GM23338 (cell line): ENCODE measurements around the gene CNNM3. TPM values are rescaled to one million over a fixed set of nuclear protein-coding genes. Genes with fewer than 3 reads are reported as not detected.

Source experiments
- ATAC-seq: fragments of 200-7000 bp; cut with Tn5 transposase; 3 replicates; pipeline ENCODE4 v1.9.1; 2020
- DNase-seq: peaks from one replicate; pipeline ENCODE4 v3.0.0-alpha.2; 2015; ENCODE audit warnings: low spot score
- H2AFZ ChIP-seq: fragments of 200-600 bp; sonication (generic); 2 replicates; pipeline ENCODE4 v1.8.0; 2016; ENCODE audit warnings: antibody characterized with exemption, mild to moderate bottlenecking, moderate library complexity
- H3F3A ChIP-seq: fragments of 200-600 bp; sonication (generic); replicated peaks from 2 replicates; pipeline ENCODE4 v1.8.0; 2017; ENCODE audit warnings: antibody characterized with exemption, mixed run types, low read depth
- H3K27ac ChIP-seq: fragments of 200-600 bp; sonication (generic); 2 replicates; pipeline ENCODE4 v1.6.1; 2016; ENCODE audit warnings: low read depth
- H3K27me3 ChIP-seq: fragments of 200-600 bp; sonication (generic); 2 replicates; pipeline ENCODE4 v1.8.0; 2016; ENCODE audit warnings: mild to moderate bottlenecking, mixed run types, moderate library complexity; ENCODE audit not compliant: insufficient read depth
- H3K36me3 ChIP-seq: fragments of 200-600 bp; sonication (generic); 2 replicates; pipeline ENCODE4 v1.8.0; 2016; ENCODE audit warnings: mild to moderate bottlenecking; ENCODE audit not compliant: insufficient read depth
- H3K4me1 ChIP-seq: fragments of 200-600 bp; sonication (generic); 2 replicates; pipeline ENCODE4 v1.8.0; 2016; ENCODE audit warnings: mild to moderate bottlenecking, moderate library complexity; ENCODE audit not compliant: insufficient read depth
- H3K4me2 ChIP-seq: fragments of 200-600 bp; sonication (generic); 2 replicates; pipeline ENCODE4 v1.7.1; 2017; ENCODE audit warnings: mixed run types
- H3K4me3 ChIP-seq: fragments of 200-600 bp; sonication (generic); 2 replicates; pipeline ENCODE4 v1.6.1; 2016; ENCODE audit warnings: mixed run types
- H3K79me2 ChIP-seq: fragments of 200-600 bp; sonication (generic); replicated peaks from 2 replicates; pipeline ENCODE4 v1.8.0; 2017; ENCODE audit warnings: mild to moderate bottlenecking; ENCODE audit not compliant: insufficient read depth
- H3K9me2 ChIP-seq: fragments of 200-600 bp; sonication (generic); 2 replicates; pipeline ENCODE4 v1.8.0; 2017; ENCODE audit not compliant: insufficient read depth
- H4K20me1 ChIP-seq: fragments of 200-600 bp; sonication (generic); replicated peaks from 2 replicates; pipeline ENCODE4 v1.8.0; 2017; ENCODE audit warnings: mild to moderate bottlenecking; ENCODE audit not compliant: insufficient read depth
- H3K27ac Mint-ChIP-seq: 2 replicates; pipeline ENCODE4 v1.8.0; 2020; ENCODE audit warnings: inconsistent platforms, mild to moderate bottlenecking, moderate library complexity, mixed read lengths
- H3K27me3 Mint-ChIP-seq: 3 replicates; pipeline ENCODE4 v1.8.0; 2022; ENCODE audit warnings: low read depth, mild to moderate bottlenecking, moderate library complexity, mixed read lengths, inconsistent platforms; ENCODE audit not compliant: insufficient read depth, poor library complexity
- H3K36me3 Mint-ChIP-seq: 3 replicates; pipeline ENCODE4 v1.8.0; 2021; ENCODE audit warnings: low read depth, mild to moderate bottlenecking, inconsistent platforms, moderate library complexity, mixed read lengths
- H3K4me1 Mint-ChIP-seq: 3 replicates; pipeline ENCODE4 v1.8.0; 2020; ENCODE audit warnings: mild to moderate bottlenecking, inconsistent platforms, mixed read lengths
- H3K4me3 Mint-ChIP-seq: 3 replicates; pipeline ENCODE4 v1.8.0; 2021; ENCODE audit warnings: moderate library complexity, mild to moderate bottlenecking, inconsistent platforms, mixed read lengths
- H3K9me3 Mint-ChIP-seq: 3 replicates; pipeline ENCODE4 v1.8.0; 2020; ENCODE audit warnings: moderate library complexity, mild to moderate bottlenecking, inconsistent platforms, mixed read lengths
- CREB1 ChIP-seq: fragments of 250-450 bp; sonication (Bioruptor Pico); IDR thresholded peaks from 2 replicates; pipeline ENCODE4 v1.5.0; 2020; ENCODE audit warnings: low read depth, mild to moderate bottlenecking, moderate library complexity
- EZH2 ChIP-seq: fragments of 200-600 bp; sonication (generic); IDR thresholded peaks from one replicate; pipeline ENCODE4 v1.8.0; 2017; ENCODE audit warnings: antibody characterized with exemption, mild to moderate bottlenecking, low read depth; ENCODE audit not compliant: unreplicated experiment
- POLR2AphosphoS5 ChIP-seq: IDR thresholded peaks from 2 replicates; pipeline ENCODE4 v1.6.1; 2016; ENCODE audit warnings: antibody characterized with exemption, low read depth
- REST ChIP-seq: IDR thresholded peaks from one replicate; pipeline ENCODE4 v1.6.1; 2018; ENCODE audit warnings: antibody characterized with exemption; ENCODE audit not compliant: unreplicated experiment
- STAT1 ChIP-seq: IDR thresholded peaks from one replicate; pipeline ENCODE4 v1.6.1; 2016; ENCODE audit warnings: antibody characterized with exemption; ENCODE audit not compliant: unreplicated experiment
- ZNF114 ChIP-seq: fragments of 250-450 bp; sonication (Bioruptor Pico); IDR thresholded peaks from 2 replicates; pipeline ENCODE4 v1.5.0; 2020; ENCODE audit warnings: mild to moderate bottlenecking, moderate library complexity
- ZNF462 ChIP-seq: fragments of 250-450 bp; sonication (Bioruptor Pico); IDR thresholded peaks from 2 replicates; pipeline ENCODE4 v1.5.0; 2020; ENCODE audit warnings: mild to moderate bottlenecking, moderate library complexity
- polyA plus RNA-seq: library from polyadenylated mRNA; unstranded; fragments of >200 nt; fragmentation: Nextera tagmentation; extraction: Ambion mirVana; gene quantifications from 2 replicates; pipeline ENCODE4 v1.2.1, GENCODE V29; 2016
- total RNA-seq: library from RNA; depleted of rRNA; stranded (reverse); fragments of >200 nt; shearing (Covaris generic); gene quantifications from 2 replicates; pipeline ENCODE4 v1.2.3, GENCODE V29; 2014

Gene CNNM3
- total and polyA plus RNA-seq, 2 experiments from 2014 or later = 5.3 to 25.7 TPM

- H3K27me3 ChIP-seq = no peaks in the 10 kb centered on the region
- peaks cover 42% of the 10 kb centered on the region for H3K4me1 ChIP-seq
- no peak overlapping the region for H3K27ac ChIP-seq
- ATAC-seq = no peak
- H3K27ac Mint-ChIP-seq = no peak overlapping the region
- H3K4me1 Mint-ChIP-seq = peaks cover 56% of the 10 kb centered on the region
- no peaks in the 10 kb centered on the region for H4K20me1 ChIP-seq
- peaks cover 11% of the 10 kb centered on the region; the same call in 1 of the 2 replicates for H3F3A ChIP-seq
- no peaks in the 10 kb centered on the region for H3K36me3 ChIP-seq
- TF ChIP-seq EZH2 (no peak), CREB1 (no peak), REST (no peak), STAT1 (no peak), ZNF114 (CRISPR knock-in tag) (no peak)
- no peaks in the 10 kb centered on the region for H3K9me2 ChIP-seq
- H3K4me3 ChIP-seq = no peak overlapping the region
- H2AFZ ChIP-seq = peak overlapping the region; percentile 14; the same call in 1 of the 2 replicates
- H3K9me3 Mint-ChIP-seq = no peaks in the 10 kb centered on the region; the same call in 2 of the 3 replicates
- no peak for DNase-seq
- peaks cover 42% of the 10 kb centered on the region for H3K27me3 Mint-ChIP-seq
- no peak overlapping the region; the same call in 2 of the 3 replicates for H3K4me3 Mint-ChIP-seq
- H3K4me2 ChIP-seq = no peak overlapping the region
- H3K79me2 ChIP-seq = no peaks in the 10 kb centered on the region
- H3K36me3 Mint-ChIP-seq = no peaks in the 10 kb centered on the region
Observed at GRCh38 chr2:96879545-96880040, 63.5 kb downstream of the CNNM3 start.

- no peaks in the 10 kb centered on the region for H4K20me1 ChIP-seq
- H3K4me3 ChIP-seq = peak overlapping the region; percentile 26
- H3K36me3 ChIP-seq = no peaks in the 10 kb centered on the region
- ATAC-seq (no peak), DNase-seq (no peak)
- peak overlapping the region; percentile 65; the same call in 1 of the 2 replicates for H3K27ac ChIP-seq
- H3K27ac Mint-ChIP-seq = no peak overlapping the region
- peaks cover 34% of the 10 kb centered on the region for H3K27me3 Mint-ChIP-seq
- no peaks in the 10 kb centered on the region for H3K27me3 ChIP-seq
- H3K4me1 Mint-ChIP-seq = peaks cover 44% of the 10 kb centered on the region
- H3K4me1 ChIP-seq = peaks cover 30% of the 10 kb centered on the region
- no peaks in the 10 kb centered on the region for H3K9me2 ChIP-seq
- H3K4me2 ChIP-seq = peak overlapping the region; percentile 58
- no peak for TF ChIP-seq REST
- no peak for TF ChIP-seq POLR2AphosphoS5
- TF ChIP-seq ZNF462 (CRISPR knock-in tag) = no peak
- peaks cover 8% of the 10 kb centered on the region; the same call in 1 of the 2 replicates for H3F3A ChIP-seq
- H3K4me3 Mint-ChIP-seq = peak overlapping the region; percentile 46; the same call in 1 of the 3 replicates
- peak overlapping the region; percentile 4; the same call in 1 of the 2 replicates for H2AFZ ChIP-seq
- H3K9me3 Mint-ChIP-seq = no peaks in the 10 kb centered on the region; the same call in 2 of the 3 replicates
- H3K36me3 Mint-ChIP-seq = no peaks in the 10 kb centered on the region
- H3K79me2 ChIP-seq = no peaks in the 10 kb centered on the region
Observed at GRCh38 chr2:96880891-96881273, 64.8 kb downstream of the CNNM3 start.
